Measurements from ENCODE around the gene PRRT4. TPM values are rescaled to one million over a fixed set of nuclear protein-coding genes. Genes with fewer than 3 reads are reported as not detected.

PRRT4 gene
- total and polyA plus RNA-seq, 9 of the 15 experiments (the other 6 are each of a cell fraction or from before 2014, with no cell fraction given): not detected

DNA sequence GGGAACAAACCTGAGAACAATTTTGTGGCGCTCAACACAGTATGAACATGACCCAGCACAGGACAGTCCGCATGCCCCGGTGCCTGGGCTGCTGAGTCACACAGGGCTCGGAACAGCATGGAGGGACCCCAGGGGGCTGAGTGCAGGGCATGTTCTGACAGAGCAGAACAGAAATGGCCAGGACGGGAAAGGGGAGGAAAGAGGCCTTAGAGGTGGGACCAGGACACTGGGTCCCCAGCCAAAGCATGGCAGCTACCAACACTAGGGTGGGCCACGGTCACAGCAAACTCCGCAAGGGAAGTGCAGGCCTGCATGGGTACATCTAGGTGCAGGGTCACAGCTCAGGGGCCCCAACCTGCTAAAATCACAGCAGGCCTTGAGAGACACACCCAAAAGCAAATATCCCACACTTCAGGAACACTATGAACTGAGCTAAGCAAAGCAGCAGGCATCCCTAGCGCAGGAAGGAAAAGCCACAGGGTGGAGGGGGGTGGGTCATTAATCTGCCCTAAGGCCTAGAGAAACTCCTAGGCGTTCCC is 42.7 kb upstream of the PRRT4 start (continued):
- TF ChIP-seq, protein P1, sequence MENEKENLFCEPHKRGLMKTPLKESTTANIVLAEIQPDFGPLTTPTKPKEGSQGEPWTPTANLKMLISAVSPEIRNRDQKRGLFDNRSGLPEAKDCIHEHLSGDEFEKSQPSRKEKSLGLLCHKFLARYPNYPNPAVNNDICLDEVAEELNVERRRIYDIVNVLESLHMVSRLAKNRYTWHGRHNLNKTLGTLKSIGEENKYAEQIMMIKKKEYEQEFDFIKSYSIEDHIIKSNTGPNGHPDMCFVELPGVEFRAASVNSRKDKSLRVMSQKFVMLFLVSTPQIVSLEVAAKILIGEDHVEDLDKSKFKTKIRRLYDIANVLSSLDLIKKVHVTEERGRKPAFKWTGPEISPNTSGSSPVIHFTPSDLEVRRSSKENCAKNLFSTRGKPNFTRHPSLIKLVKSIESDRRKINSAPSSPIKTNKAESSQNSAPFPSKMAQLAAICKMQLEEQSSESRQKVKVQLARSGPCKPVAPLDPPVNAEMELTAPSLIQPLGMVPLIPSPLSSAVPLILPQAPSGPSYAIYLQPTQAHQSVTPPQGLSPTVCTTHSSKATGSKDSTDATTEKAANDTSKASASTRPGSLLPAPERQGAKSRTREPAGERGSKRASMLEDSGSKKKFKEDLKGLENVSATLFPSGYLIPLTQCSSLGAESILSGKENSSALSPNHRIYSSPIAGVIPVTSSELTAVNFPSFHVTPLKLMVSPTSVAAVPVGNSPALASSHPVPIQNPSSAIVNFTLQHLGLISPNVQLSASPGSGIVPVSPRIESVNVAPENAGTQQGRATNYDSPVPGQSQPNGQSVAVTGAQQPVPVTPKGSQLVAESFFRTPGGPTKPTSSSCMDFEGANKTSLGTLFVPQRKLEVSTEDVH (IDR thresholded peaks at IDR 0.05; ENCODE audit: low read depth, partially characterized antibody): no peak
- TF ChIP-seq TAF9B (IDR thresholded peaks at IDR 0.05; ENCODE audit: partially characterized antibody) (no peak), ETV1 (tag; conservative IDR thresholded peaks at IDR 0.05; ENCODE audit: low read depth) (no peak), ZFP36 (IDR thresholded peaks at IDR 0.05; ENCODE audit: low read depth, low read length, partially characterized antibody) (no peak), POLR3A (IDR thresholded peaks at IDR 0.05; ENCODE audit: borderline replicate concordance, extremely low read depth, insufficient read depth, insufficient read length) (no peak), DPF2 (IDR thresholded peaks at IDR 0.05) (no peak; the same call in 1 of the 2 replicates), MTA3 (IDR thresholded peaks at IDR 0.05; ENCODE audit: borderline replicate concordance) (no peak), CHD2 (IDR thresholded peaks at IDR 0.05; ENCODE audit: low read depth, low read length) (no peak), DDX20 (tag; IDR thresholded peaks at IDR 0.05; ENCODE audit: low read depth) (no peak), ZNF778 (CRISPR knock-in tag; IDR thresholded peaks at IDR 0.05) (no peak), ZNF274 (IDR thresholded peaks at IDR 0.05; ENCODE audit: borderline replicate concordance, low read depth, low read length) (no peak), ETV5 (CRISPR knock-in tag; IDR thresholded peaks at IDR 0.05; ENCODE audit: low read depth) (no peak), CBFB (CRISPR knock-in tag; IDR thresholded peaks at IDR 0.05) (no peak), E2F1 (CRISPR knock-in tag; IDR thresholded peaks at IDR 0.05) (no peak), ZNF197 (CRISPR knock-in tag; IDR thresholded peaks at IDR 0.05; ENCODE audit: low read depth) (no peak)
- TF ChIP-seq, protein P2, sequence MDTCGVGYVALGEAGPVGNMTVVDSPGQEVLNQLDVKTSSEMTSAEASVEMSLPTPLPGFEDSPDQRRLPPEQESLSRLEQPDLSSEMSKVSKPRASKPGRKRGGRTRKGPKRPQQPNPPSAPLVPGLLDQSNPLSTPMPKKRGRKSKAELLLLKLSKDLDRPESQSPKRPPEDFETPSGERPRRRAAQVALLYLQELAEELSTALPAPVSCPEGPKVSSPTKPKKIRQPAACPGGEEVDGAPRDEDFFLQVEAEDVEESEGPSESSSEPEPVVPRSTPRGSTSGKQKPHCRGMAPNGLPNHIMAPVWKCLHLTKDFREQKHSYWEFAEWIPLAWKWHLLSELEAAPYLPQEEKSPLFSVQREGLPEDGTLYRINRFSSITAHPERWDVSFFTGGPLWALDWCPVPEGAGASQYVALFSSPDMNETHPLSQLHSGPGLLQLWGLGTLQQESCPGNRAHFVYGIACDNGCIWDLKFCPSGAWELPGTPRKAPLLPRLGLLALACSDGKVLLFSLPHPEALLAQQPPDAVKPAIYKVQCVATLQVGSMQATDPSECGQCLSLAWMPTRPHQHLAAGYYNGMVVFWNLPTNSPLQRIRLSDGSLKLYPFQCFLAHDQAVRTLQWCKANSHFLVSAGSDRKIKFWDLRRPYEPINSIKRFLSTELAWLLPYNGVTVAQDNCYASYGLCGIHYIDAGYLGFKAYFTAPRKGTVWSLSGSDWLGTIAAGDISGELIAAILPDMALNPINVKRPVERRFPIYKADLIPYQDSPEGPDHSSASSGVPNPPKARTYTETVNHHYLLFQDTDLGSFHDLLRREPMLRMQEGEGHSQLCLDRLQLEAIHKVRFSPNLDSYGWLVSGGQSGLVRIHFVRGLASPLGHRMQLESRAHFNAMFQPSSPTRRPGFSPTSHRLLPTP (IDR thresholded peaks at IDR 0.05; ENCODE audit: borderline replicate concordance, extremely low read depth, insufficient read length): no peak
- TF ChIP-seq, protein P3, sequence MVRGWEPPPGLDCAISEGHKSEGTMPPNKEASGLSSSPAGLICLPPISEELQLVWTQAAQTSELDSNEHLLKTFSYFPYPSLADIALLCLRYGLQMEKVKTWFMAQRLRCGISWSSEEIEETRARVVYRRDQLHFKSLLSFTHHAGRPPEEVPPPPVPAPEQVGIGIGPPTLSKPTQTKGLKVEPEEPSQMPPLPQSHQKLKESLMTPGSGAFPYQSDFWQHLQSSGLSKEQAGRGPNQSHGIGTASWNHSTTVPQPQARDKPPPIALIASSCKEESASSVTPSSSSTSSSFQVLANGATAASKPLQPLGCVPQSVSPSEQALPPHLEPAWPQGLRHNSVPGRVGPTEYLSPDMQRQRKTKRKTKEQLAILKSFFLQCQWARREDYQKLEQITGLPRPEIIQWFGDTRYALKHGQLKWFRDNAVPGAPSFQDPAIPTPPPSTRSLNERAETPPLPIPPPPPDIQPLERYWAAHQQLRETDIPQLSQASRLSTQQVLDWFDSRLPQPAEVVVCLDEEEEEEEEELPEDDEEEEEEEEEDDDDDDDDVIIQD (CRISPR knock-in tag; IDR thresholded peaks at IDR 0.05): no peak
- TF ChIP-seq, protein P4, sequence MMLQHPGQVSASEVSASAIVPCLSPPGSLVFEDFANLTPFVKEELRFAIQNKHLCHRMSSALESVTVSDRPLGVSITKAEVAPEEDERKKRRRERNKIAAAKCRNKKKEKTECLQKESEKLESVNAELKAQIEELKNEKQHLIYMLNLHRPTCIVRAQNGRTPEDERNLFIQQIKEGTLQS (IDR thresholded peaks at IDR 0.05): no peak
- TF ChIP-seq, protein P4 (CRISPR knock-in tag; conservative IDR thresholded peaks at IDR 0.05): 0 out of 2 replicates have a peak, but pooled peaks have one; percentile 42

Data from K562 (cell line).